HG03045 (cell line): ENCODE results near the gene IMMP1L.
"Not testable (repeated sequence)": the region's sequence is repeated elsewhere in the genome, so short reads cannot be mapped to it uniquely, and the experiment has no call there.

ENCODE experiments used
- ATAC-seq: cut with Tn5 transposase; IDR thresholded peaks from one replicate; pipeline ENCODE4 v1.9.1; 2021; ENCODE audit warnings: mild to moderate bottlenecking, moderate library complexity; ENCODE audit not compliant: unreplicated experiment

Gene IMMP1L

GRCh38 chr11:31509429-31510345 lies at the start of gene IMMP1L, which contains the start of gene ELP4:
Gene IMMP1L (minus strand): TSS chr11:31509622. CDS start chr11:31463276, 46,346 bp downstream.
Gene ELP4 (plus strand): TSS chr11:31509767. CDS start chr11:31509785, 18 bp downstream.
- peak; percentile 100 for ATAC-seq

DNA sequence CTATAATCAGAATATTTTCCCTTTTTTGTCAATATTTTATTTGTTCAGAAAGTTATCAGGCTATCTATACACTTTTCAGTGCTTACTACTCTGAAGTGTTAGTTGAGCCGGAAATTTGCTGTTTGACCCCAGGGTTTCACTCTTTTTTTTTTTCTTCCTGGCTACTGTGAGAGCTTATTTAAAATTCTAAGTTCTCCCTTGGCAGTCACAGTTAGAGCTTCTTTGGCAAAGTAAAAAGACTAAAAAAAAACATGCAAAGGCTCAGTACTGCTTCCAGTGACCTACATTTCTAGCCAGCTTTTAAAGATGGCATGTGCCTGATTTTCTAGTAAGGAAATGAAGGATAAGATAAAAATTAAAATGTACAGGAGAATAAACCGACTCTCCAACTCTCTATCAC lies 48.6 kb upstream of the IMMP1L start:
- ATAC-seq = no peak

DNA sequence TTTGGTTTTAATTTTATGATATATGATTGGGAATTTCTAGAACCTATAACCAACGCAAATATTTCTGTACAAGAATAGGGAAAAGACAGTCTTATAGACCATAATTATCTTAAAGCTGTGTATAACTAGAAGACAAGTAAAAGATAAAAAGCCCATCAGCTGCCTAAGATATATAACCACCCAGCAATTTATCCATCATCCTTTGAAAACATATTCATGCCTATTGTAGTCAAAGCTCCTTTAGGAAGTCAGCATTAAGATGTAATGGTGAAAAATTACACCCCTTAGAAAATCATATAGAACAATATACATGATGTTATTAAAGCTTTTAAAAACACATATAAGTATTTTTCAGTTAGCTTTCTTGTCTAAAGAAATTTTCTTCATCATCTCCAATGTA lies 46.5 kb upstream of the IMMP1L start:
- ATAC-seq = no peak

- ATAC-seq = no peak
These were observed 33.4 kb upstream of the IMMP1L start for GRCh38 chr11:31542862-31543261.

DNA sequence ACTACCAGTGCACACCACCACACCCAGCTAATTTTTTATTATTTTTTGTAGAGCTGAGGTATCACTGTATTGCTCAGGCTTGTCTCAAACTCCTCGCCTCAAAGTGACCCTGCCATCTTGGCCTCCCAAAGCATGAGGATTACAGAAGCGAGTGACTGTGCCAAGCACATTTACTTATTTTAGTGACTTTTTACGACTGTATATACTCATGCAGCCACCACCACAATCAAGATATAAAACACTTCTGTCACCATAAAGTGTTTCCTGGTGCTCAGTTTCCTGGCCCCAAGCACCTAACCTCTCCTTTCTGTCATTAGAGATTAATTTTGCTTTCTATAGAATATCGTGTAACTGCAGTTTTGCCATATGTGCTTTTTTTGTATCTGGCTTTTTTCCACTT lies 26.1 kb upstream of the IMMP1L start:
- ATAC-seq = no peak

GRCh38 chr11:31531293-31531692 lies 21.9 kb upstream of the IMMP1L start:
- ATAC-seq = no peak

GRCh38 chr11:31529701-31530100 lies 20.3 kb upstream of the IMMP1L start:
- no peak for ATAC-seq

DNA sequence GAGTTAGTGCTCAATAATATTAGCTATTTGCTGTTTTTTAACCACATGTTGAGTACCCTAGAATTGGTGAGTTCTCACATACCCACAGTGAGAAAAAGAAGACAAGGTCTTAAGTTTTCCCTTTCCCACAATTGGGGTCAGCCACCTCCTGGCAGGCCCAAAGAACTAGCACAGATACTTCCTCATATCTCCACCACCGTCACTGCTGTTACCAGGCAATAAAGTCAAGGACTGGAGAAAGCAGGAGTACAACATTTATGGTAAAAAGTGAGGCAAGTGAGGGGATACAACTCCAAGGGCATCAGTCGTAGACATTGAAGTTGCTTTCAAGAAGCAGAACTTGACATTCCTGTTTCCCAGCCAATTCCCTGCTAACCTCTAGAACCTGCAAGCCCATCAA lies 19.8 kb upstream of the IMMP1L start:
- no peak for ATAC-seq

GRCh38 chr11:31521497-31522150 lies 12.2 kb upstream of the IMMP1L start:
- no peak for ATAC-seq

GRCh38 chr11:31512117-31512516 lies 2.7 kb upstream of the IMMP1L start:
- ATAC-seq = no peak

DNA sequence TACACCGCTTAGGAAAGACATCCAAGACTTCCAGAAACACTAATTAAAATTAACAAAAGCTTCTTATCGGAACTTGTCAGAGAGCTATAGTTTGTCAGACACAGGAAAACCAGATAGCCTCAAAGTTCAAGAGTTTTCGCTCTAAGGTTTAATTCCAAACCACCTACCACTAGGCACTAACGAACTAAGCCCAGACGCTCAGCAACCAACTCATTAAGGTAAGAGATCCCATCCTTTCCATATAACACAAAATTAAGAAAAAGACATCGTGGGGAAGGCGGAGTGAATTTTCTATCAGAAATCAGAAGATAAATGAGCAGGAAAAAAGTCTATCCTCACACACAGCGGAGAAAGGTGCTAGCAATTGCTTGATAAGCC lies 382 bp downstream of the IMMP1L start:
- peak; percentile 1 for ATAC-seq

GRCh38 chr11:31500560-31500959 lies 8.9 kb downstream of the IMMP1L start:
- no peak for ATAC-seq

DNA sequence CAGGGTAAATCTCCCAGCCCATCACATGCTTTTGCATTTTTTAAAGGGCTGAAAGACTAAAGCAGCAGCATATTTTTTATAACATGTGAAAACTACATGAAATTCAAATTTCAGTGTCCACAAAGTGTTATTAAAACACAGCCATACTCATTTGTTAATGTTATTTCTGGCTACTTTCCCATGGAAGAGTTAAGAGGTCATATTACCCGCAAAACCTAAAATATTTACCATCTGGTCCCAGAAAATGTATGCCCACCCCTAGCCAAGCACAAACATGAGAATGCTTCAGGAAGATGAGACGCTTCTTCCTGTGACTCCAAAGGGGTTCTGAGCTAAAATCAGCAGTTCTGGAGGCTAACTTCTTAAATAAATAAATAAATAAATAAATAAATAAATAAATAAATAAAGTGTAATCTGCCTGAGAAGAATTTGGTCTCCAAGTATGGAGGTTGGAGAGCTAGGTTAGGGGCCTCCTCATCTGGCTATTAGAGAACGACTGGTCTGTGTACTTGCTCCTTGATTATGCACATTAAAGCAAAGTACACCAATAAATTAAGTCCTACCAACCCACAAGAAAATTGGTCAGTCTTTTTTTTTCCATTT lies 9.7 kb downstream of the IMMP1L start:
- ATAC-seq = no peak

DNA sequence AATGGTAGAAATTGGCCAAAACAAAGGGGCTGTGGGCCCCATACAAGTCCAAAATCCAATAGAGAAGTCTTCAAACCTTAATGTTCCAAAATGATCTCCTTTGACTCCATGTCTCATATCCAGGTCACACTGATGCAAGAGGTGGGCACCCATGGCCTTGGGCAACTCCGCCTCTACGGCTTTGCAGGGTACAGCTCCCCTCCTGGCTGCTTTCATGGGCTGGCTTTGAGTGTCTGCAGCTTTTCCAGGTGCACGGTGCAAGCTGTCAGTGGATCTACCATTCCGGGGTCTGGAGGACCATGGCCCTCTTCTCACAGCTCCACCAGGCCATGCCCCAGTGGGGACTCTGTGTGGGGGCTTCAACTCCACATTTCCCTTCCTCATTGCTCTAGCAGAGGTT lies 15.7 kb downstream of the IMMP1L start:
- not testable (repeated sequence) for ATAC-seq

DNA sequence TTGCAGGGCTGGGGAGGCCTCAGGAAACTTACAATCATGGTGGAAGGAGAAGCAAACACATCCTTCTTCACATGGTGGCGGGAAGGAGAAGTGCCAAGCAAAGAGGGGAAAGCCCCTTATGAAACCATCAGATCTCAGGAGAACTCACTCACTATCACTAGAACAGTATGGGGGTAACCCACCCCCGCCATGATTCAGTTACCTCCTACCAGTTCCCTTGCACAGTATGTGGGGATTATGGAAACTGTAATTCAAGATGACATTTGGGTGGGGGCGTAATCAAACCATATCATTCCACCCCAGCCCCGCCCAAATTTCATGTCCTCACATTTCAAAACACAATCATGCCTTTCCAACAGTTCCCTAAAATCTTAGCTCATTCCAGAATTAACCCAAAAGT lies 16.2 kb downstream of the IMMP1L start:
- no peak for ATAC-seq

- no peak for ATAC-seq
These were observed 17.0 kb downstream of the IMMP1L start for GRCh38 chr11:31492320-31492913.

- ATAC-seq = no peak
These were observed 21.6 kb downstream of the IMMP1L start for GRCh38 chr11:31487848-31488247.

DNA sequence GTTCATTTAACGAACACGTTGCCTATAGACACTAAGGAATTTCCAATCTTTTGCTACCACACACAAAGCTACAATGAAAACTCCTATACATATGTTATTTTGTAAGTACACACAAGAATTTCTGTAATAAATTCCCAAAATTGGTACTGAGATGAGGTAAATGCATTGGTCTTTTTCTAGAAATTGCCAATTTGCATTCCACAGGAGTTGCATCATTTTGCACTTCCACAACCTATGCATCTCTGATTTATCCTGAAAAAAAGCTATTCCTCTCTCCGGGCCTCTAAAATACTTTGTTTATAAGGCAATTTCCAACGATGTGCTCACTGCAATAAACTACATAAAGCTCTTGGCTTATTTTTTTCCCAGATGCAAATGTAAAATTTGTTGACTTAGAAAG lies 24.9 kb downstream of the IMMP1L start:
- no peak for ATAC-seq

- ATAC-seq = no peak
These were observed 28.5 kb downstream of the IMMP1L start for GRCh38 chr11:31480930-31481329.

DNA sequence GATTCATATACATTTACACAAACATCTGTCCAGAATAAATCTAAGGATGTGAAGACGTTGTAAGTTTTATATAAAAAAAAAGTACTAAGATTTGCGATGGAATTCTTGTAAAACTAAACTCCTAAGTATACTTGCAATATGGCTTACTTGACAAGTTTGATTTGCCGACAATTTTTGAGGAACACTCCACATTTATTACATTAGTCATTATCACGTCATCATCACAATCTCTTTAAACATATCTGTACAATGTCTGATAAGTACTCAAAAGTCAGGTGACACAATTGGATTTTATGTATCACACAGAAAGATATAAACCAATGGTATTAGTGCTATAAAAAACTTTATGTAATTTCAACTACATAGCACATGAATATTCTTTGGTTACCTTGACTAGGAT lies 30.4 kb downstream of the IMMP1L start:
- no peak for ATAC-seq

GRCh38 chr11:31478223-31478590 lies 31.2 kb downstream of the IMMP1L start:
- no peak for ATAC-seq
